ENCODE data around the gene MCUB. TPM values are rescaled to one million over a fixed set of nuclear protein-coding genes. Genes with fewer than 3 reads are reported as not detected.
A peak's percentile ranks its signal among the peaks of the same experiment; 100 is the strongest.

The MCUB gene
- total and polyA plus RNA-seq, 2 of the 13 experiments (the other 11 are each of a cell fraction or from before 2014, with no cell fraction given) = 0.95 to 2.2 TPM

- TF ChIP-seq KIAA2018 (CRISPR knock-in tag; IDR thresholded peaks at IDR 0.05; ENCODE audit: borderline replicate concordance) = no peak
- TF ChIP-seq REL (CRISPR knock-in tag; conservative IDR thresholded peaks at IDR 0.05) = no peak
- peak; percentile 18; the same call in 1 of the 2 replicates for TF ChIP-seq EEA1 (CRISPR knock-in tag; IDR thresholded peaks at IDR 0.05; ENCODE audit: borderline replicate concordance)
- TF ChIP-seq ZSCAN29 (CRISPR knock-in tag; conservative IDR thresholded peaks at IDR 0.05) = no peak
- TF ChIP-seq ZNF30 (CRISPR knock-in tag; IDR thresholded peaks at IDR 0.05) = no peak
- no peak for TF ChIP-seq SOX6 (IDR thresholded peaks at IDR 0.05)
- no peak for TF ChIP-seq SOX6 (CRISPR knock-in tag; IDR thresholded peaks at IDR 0.05)
- TF ChIP-seq, protein P1, sequence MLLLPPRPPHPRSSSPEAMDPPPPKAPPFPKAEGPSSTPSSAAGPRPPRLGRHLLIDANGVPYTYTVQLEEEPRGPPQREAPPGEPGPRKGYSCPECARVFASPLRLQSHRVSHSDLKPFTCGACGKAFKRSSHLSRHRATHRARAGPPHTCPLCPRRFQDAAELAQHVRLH (CRISPR knock-in tag; IDR thresholded peaks at IDR 0.05; ENCODE audit: borderline replicate concordance, low read depth) = 0 out of 2 replicates have a peak, but pooled peaks have one; percentile 10
- TF ChIP-seq HMGXB4 (CRISPR knock-in tag; IDR thresholded peaks at IDR 0.05; ENCODE audit: borderline replicate concordance in 1 of 2, low read depth in 1 of 2) = peak in 1 of 2 experiments; percentile 19; a peak in 1 of 4 replicates
- TF ChIP-seq, protein P2, sequence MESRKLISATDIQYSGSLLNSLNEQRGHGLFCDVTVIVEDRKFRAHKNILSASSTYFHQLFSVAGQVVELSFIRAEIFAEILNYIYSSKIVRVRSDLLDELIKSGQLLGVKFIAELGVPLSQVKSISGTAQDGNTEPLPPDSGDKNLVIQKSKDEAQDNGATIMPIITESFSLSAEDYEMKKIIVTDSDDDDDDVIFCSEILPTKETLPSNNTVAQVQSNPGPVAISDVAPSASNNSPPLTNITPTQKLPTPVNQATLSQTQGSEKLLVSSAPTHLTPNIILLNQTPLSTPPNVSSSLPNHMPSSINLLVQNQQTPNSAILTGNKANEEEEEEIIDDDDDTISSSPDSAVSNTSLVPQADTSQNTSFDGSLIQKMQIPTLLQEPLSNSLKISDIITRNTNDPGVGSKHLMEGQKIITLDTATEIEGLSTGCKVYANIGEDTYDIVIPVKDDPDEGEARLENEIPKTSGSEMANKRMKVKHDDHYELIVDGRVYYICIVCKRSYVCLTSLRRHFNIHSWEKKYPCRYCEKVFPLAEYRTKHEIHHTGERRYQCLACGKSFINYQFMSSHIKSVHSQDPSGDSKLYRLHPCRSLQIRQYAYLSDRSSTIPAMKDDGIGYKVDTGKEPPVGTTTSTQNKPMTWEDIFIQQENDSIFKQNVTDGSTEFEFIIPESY (CRISPR knock-in tag; IDR thresholded peaks at IDR 0.05) = no peak
- TF ChIP-seq RXRA (CRISPR knock-in tag; IDR thresholded peaks at IDR 0.05) = peak; percentile 8; the same call in 1 of the 2 replicates
- no peak for TF ChIP-seq GATAD1 (CRISPR knock-in tag; IDR thresholded peaks at IDR 0.05)
- no peak for TF ChIP-seq ZNF367 (CRISPR knock-in tag; IDR thresholded peaks at IDR 0.05; ENCODE audit: borderline replicate concordance)
- TF ChIP-seq, protein P3, sequence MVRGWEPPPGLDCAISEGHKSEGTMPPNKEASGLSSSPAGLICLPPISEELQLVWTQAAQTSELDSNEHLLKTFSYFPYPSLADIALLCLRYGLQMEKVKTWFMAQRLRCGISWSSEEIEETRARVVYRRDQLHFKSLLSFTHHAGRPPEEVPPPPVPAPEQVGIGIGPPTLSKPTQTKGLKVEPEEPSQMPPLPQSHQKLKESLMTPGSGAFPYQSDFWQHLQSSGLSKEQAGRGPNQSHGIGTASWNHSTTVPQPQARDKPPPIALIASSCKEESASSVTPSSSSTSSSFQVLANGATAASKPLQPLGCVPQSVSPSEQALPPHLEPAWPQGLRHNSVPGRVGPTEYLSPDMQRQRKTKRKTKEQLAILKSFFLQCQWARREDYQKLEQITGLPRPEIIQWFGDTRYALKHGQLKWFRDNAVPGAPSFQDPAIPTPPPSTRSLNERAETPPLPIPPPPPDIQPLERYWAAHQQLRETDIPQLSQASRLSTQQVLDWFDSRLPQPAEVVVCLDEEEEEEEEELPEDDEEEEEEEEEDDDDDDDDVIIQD (CRISPR knock-in tag; IDR thresholded peaks at IDR 0.05; ENCODE audit: low read depth) = no peak
- no peak for TF ChIP-seq RAD21 (CRISPR knock-in tag; IDR thresholded peaks at IDR 0.05)
Measured at GRCh38 chr4:109559983-109560686, at the start of gene MCUB (continued).
